GM12878 (cell line): Measurements from ENCODE around the gene WASF2. TPM values are rescaled to one million over a fixed set of nuclear protein-coding genes. Genes with fewer than 3 reads are reported as not detected.
A peak's percentile ranks its signal among the peaks of the same experiment; 100 is the strongest.

ENCODE experiments used
- BMI1 ChIP-seq: fragments of 450-650 bp; IDR thresholded peaks from 2 replicates; pipeline ENCODE4 v1.6.1; 2016; ENCODE audit warnings: mild to moderate bottlenecking, moderate library complexity, borderline replicate concordance
- BRCA1 ChIP-seq: IDR thresholded peaks from 2 replicates; pipeline ENCODE4 v1.6.1; 2011; ENCODE audit warnings: low read depth, low read length, improper control_type of control experiment
- CBFB ChIP-seq: IDR thresholded peaks from 2 replicates; pipeline ENCODE4 v1.6.1; 2016; ENCODE audit warnings: antibody characterized with exemption, low read depth
- CBX5 ChIP-seq: sonication (generic); IDR thresholded peaks from 2 replicates; pipeline ENCODE4 v1.6.1; 2016; ENCODE audit warnings: low read depth, moderate library complexity, mild to moderate bottlenecking, inconsistent platforms
- CHD2 ChIP-seq: IDR thresholded peaks from 2 replicates; pipeline ENCODE4 v1.6.1; 2011; ENCODE audit warnings: low read depth, low read length, improper control_type of control experiment, borderline replicate concordance
- CREB1 ChIP-seq: IDR thresholded peaks from 2 replicates; pipeline ENCODE4 v1.6.1; 2012; ENCODE audit warnings: low read depth, mild to moderate bottlenecking, inconsistent platforms
- CREM ChIP-seq: IDR thresholded peaks from 2 replicates; pipeline ENCODE4 v1.6.1; 2014; ENCODE audit warnings: antibody characterized with exemption, low read depth
- HDGF ChIP-seq: fragments of 450-650 bp; IDR thresholded peaks from 2 replicates; pipeline ENCODE4 v1.6.1; 2016; ENCODE audit warnings: antibody characterized with exemption
- IRF4 ChIP-seq: IDR thresholded peaks from 2 replicates; pipeline ENCODE4 v1.6.1; 2011; ENCODE audit warnings: low read depth, low read length
- JUNB ChIP-seq: IDR thresholded peaks from 2 replicates; pipeline ENCODE4 v1.6.1; 2016; ENCODE audit warnings: antibody characterized with exemption, mild to moderate bottlenecking
- KLF5 ChIP-seq: fragments of 450-650 bp; IDR thresholded peaks from 2 replicates; pipeline ENCODE4 v1.6.1; 2014; ENCODE audit warnings: mild to moderate bottlenecking; ENCODE audit not compliant: partially characterized antibody
- MEF2A ChIP-seq: IDR thresholded peaks from 2 replicates; pipeline ENCODE4 v1.6.1; 2011; ENCODE audit warnings: low read depth, mild to moderate bottlenecking, low read length, moderate library complexity; ENCODE audit not compliant: insufficient read depth
- MLLT1 ChIP-seq: fragments of 450-650 bp; IDR thresholded peaks from 2 replicates; pipeline ENCODE4 v1.6.1; 2016; ENCODE audit warnings: mild to moderate bottlenecking
- NFIC ChIP-seq: IDR thresholded peaks from 2 replicates; pipeline ENCODE4 v1.6.1; 2012; ENCODE audit warnings: low read depth, mild to moderate bottlenecking, inconsistent platforms, low read length, moderate library complexity
- PAX5 ChIP-seq: IDR thresholded peaks from 2 replicates; pipeline ENCODE4 v1.6.1; 2011; ENCODE audit warnings: low read depth, low read length, borderline replicate concordance
- PML ChIP-seq: IDR thresholded peaks from 2 replicates; pipeline ENCODE4 v1.6.1; 2012; ENCODE audit warnings: low read length, inconsistent platforms
- POU2F2 ChIP-seq: IDR thresholded peaks from 3 replicates; pipeline ENCODE4 v1.6.1; 2011; ENCODE audit warnings: low read depth, mild to moderate bottlenecking, low read length, borderline replicate concordance
- RAD51 ChIP-seq: fragments of 450-650 bp; IDR thresholded peaks from 2 replicates; pipeline ENCODE4 v1.6.1; 2016; ENCODE audit warnings: moderate library complexity, mild to moderate bottlenecking, inconsistent platforms
- RELA ChIP-seq: fragments of 450-650 bp; IDR thresholded peaks from 2 replicates; pipeline ENCODE4 v1.8.0; 2014; ENCODE audit warnings: borderline replicate concordance; ENCODE audit not compliant: partially characterized antibody
- SIN3A ChIP-seq: IDR thresholded peaks from 2 replicates; pipeline ENCODE4 v1.6.1; 2012; ENCODE audit warnings: low read depth, low read length, improper control_type of control experiment
- TARDBP ChIP-seq: IDR thresholded peaks from 2 replicates; pipeline ENCODE4 v1.6.1; 2016; ENCODE audit warnings: borderline replicate concordance
- TBL1XR1 ChIP-seq: IDR thresholded peaks from 2 replicates; pipeline ENCODE4 v1.6.1; 2012; ENCODE audit warnings: low read depth, low read length, improper control_type of control experiment
- TCF12 ChIP-seq: IDR thresholded peaks from 2 replicates; pipeline ENCODE4 v1.6.1; 2011; ENCODE audit warnings: low read depth, mild to moderate bottlenecking, low read length
- USF2 ChIP-seq: IDR thresholded peaks from 2 replicates; pipeline ENCODE4 v1.6.1; 2011; ENCODE audit warnings: low read depth, low read length, improper control_type of control experiment, borderline replicate concordance
- ZBED1 ChIP-seq: IDR thresholded peaks from 2 replicates; pipeline ENCODE4 v1.6.1; 2016; ENCODE audit warnings: borderline replicate concordance
- ZNF687 ChIP-seq: fragments of 450-650 bp; IDR thresholded peaks from 2 replicates; pipeline ENCODE4 v1.6.1; 2017; ENCODE audit warnings: mild to moderate bottlenecking, moderate library complexity
- polyA plus RNA-seq, 11 experiments: library from polyadenylated mRNA; depleted of rRNA in 4 of 11; unstranded in 6 of 11; stranded (reverse) in 5 of 11; fragments of >200 nt; fragmentation: Nextera tagmentation in 4 of 11; fragmentation: Illumina TruSeq in 1 of 11; extraction: Ambion mirVana in 4 of 11; extraction: Trizol in 1 of 11; gene quantifications; 1 replicate in 1 of 11; 2 replicates in 10 of 11; pipeline versions ENCODE4 v1.2.1 to v1.2.3, GENCODE V29; 2011 to 2016; ENCODE audit warnings: inconsistent platforms in 2 of 11, missing spikeins in 2 of 11, low read depth in 1 of 11
- total RNA-seq, 4 experiments: library from RNA; depleted of rRNA in 3 of 4; stranded (reverse); fragments of >200 nt in 3 of 4; fragmentation: Illumina TruSeq in 1 of 4; extraction: Trizol in 1 of 4; gene quantifications; 2 replicates each; pipeline versions ENCODE4 v1.2.1 to v1.2.3, GENCODE V29; 2013 to 2021

The WASF2 gene
- total and polyA plus RNA-seq, 10 of the 15 experiments (the other 5 are each of a cell fraction or from before 2014, with no cell fraction given): 7.0 to 111 (median 37.1) TPM

- TF ChIP-seq MEF2A (peak; percentile 61; the same call in 1 of the 2 replicates), CBX5 (peak; percentile 90; the same call in 1 of the 2 replicates), PML (peak; percentile 30; the same call in 1 of the 2 replicates), PAX5 (peak; percentile 67; the same call in 1 of the 2 replicates), TCF12 (peak; percentile 89), TBL1XR1 (0 out of 2 replicates have a peak, but pooled peaks have one; percentile 23), ZBED1 (peak; percentile 48; the same call in 1 of the 2 replicates), JUNB (peak; percentile 21; the same call in 1 of the 2 replicates), CBFB (peak; percentile 47; the same call in 1 of the 2 replicates), CREM (peak; percentile 54; the same call in 1 of the 2 replicates), RAD51 (0 out of 2 replicates have a peak, but pooled peaks have one; percentile 6), CHD2 (peak; percentile 78), RELA (peak; percentile 37), CREB1 (no peak), TARDBP (0 out of 2 replicates have a peak, but pooled peaks have one; percentile 65), IRF4 (peak; percentile 27; the same call in 1 of the 2 replicates), USF2 (no peak), ZNF687 (peak; percentile 98), HDGF (peak; percentile 71; the same call in 1 of the 2 replicates), BRCA1 (no peak), POU2F2 (peak; percentile 53; the same call in 1 of the 3 replicates), BMI1 (no peak), KLF5 (no peak), SIN3A (no peak), NFIC (peak; percentile 70), MLLT1 (peak; percentile 46)
Observed at GRCh38 chr1:27418326-27419185, 71.4 kb downstream of the WASF2 start (continued).
